ENCODE measurements around the gene MAP3K5. TPM values are rescaled to one million over a fixed set of nuclear protein-coding genes. Genes with fewer than 3 reads are reported as not detected.

Gene MAP3K5
- total RNA-seq, 3 donors from 2014 or later (not counting 1 experiment from before 2014, with no cell fraction given), result 19.7 to 36.7 (median 35.4) TPM

- H3K27me3 Mint-ChIP-seq (ENCODE audit: low read depth in 2 of 2), result peaks cover 0 to 6% of the 10 kb centered on the region in 2 donors
- peaks cover 0 to 5% of the 10 kb centered on the region in 2 donors for H3K4me1 Mint-ChIP-seq
- Histone ChIP-seq H3K27me3 (ENCODE audit: control insufficient read depth, insufficient read depth, low read length) (no peaks in the 10 kb centered on the region), H3K27ac (ENCODE audit: low read length) (no peak overlapping the region), H3K9me3 (ENCODE audit: control insufficient read depth, insufficient read depth, low read length) (no peaks in the 10 kb centered on the region), H3K4me3 (ENCODE audit: low read length) (no peak overlapping the region), H3K36me3 (ENCODE audit: control insufficient read depth, insufficient read depth, low read length) (no peaks in the 10 kb centered on the region), H3K4me1 (ENCODE audit: control insufficient read depth, insufficient read depth, low read length) (peaks cover 3% of the 10 kb centered on the region)
- no peak overlapping the region for H3K4me3 Mint-ChIP-seq
- no peak overlapping the region for H3K27ac Mint-ChIP-seq
- 60% methylated on average over 4 of the region's 5 CpGs for WGBS (ENCODE audit: insufficient coverage)
- no peaks in the 10 kb centered on the region for H3K36me3 Mint-ChIP-seq
- H3K9me3 Mint-ChIP-seq, result no peaks in the 10 kb centered on the region
- no peak for TF ChIP-seq CTCF (IDR thresholded peaks at IDR 0.05)
- DNase-seq (peak in 1 of 2 donors; percentile 7), ATAC-seq (no peak)
- intact Hi-C loops (cut with micrococcal nuclease), result no loop called here
These were observed 282.0 kb downstream of the MAP3K5 start for GRCh38 chr6:136510299-136510698.

GRCh38 chr6:136508725-136509392 is 283.4 kb downstream of the MAP3K5 start:
- no peak for DNase-seq
- Mint-ChIP-seq H3K4me3 (no peak overlapping the region), H3K36me3 (no peaks in the 10 kb centered on the region), H3K4me1 (peaks cover 0 to 5% of the 10 kb centered on the region in 2 donors), H3K27ac (no peak overlapping the region), H3K9me3 (no peaks in the 10 kb centered on the region), H3K27me3 (ENCODE audit: low read depth in 2 of 2) (peaks cover 0 to 6% of the 10 kb centered on the region in 2 donors)
- no peaks in the 10 kb centered on the region for H3K27me3 ChIP-seq (ENCODE audit: control insufficient read depth, insufficient read depth, low read length)
- no peak for TF ChIP-seq CTCF (IDR thresholded peaks at IDR 0.05)
- H3K27ac ChIP-seq (ENCODE audit: low read length), result no peak overlapping the region
- WGBS (ENCODE audit: insufficient coverage), result no CpG with 5 or more reads among the region's 1 CpG
- no peak overlapping the region for H3K4me3 ChIP-seq (ENCODE audit: low read length)
- H3K4me1 ChIP-seq (ENCODE audit: control insufficient read depth, insufficient read depth, low read length), result peaks cover 3% of the 10 kb centered on the region
- H3K9me3 ChIP-seq (ENCODE audit: control insufficient read depth, insufficient read depth, low read length), result no peaks in the 10 kb centered on the region
- intact Hi-C loops (cut with micrococcal nuclease), result no loop called here
- ATAC-seq, result no peak
- no peaks in the 10 kb centered on the region for H3K36me3 ChIP-seq (ENCODE audit: control insufficient read depth, insufficient read depth, low read length)

Other genes starting within 250 kb of the MAP3K5 start
- under 1 TPM; 0.14 to 0.68 (median 0.14) TPM for gene MAP7, start 242.1 kb downstream of the MAP3K5 start, total RNA-seq
- gene PEX7, start 30.1 kb upstream of the MAP3K5 start, total RNA-seq, result 1 to 10 TPM; 2.4 to 3.6 (median 2.5) TPM
- gene SLC35D3, start 129.8 kb upstream of the MAP3K5 start, total RNA-seq, result under 1 TPM in 1 of 3 donors, not detected in 2; 0.28 TPM

Data from natural killer cell (primary cell).